ENCODE measurements around the gene PHOX2A.
"Not testable (repeated sequence)": the region's sequence is repeated elsewhere in the genome, so short reads cannot be mapped to it uniquely, and the experiment has no call there.

- TF ChIP-seq YY1 (IDR thresholded peaks at IDR 0.05; ENCODE audit: insufficient read depth, insufficient read length); ZNF274 (IDR thresholded peaks at IDR 0.05; ENCODE audit: low read depth, low read length); SUZ12 (IDR thresholded peaks at IDR 0.05; ENCODE audit: extremely low read depth, insufficient read depth, insufficient read length): not testable (repeated sequence)
Measured at GRCh38 chr11:72201445-72201844, 42.5 kb downstream of the PHOX2A start.

Data from NT2/D1 (cell line).